ENCODE data around the gene PTPRD. TPM values are rescaled to one million over a fixed set of nuclear protein-coding genes. Genes with fewer than 3 reads are reported as not detected.

PTPRD gene
- total RNA-seq, 1 experiment from 2014 or later, result 32.5 TPM

DNA sequence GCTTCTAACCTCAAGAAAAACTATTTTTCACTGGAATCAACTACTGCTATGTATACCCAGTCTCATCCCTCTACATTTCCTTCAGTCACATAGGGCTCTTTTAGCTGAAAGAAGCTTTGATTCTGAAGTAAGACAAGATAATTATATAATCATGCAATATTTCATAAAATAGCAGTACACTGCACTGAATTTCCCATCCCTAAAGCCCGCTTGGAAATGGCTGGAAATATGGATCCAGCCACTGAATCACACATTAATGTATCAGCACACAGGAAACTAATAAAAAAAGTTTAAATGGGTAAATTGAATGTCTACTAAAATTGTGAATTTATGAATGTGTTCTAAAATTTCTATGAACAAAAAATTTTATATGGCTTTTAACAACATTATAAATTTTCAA, 808.7 kb downstream of the PTPRD start:
- Histone ChIP-seq H3T11ph (ENCODE audit: low read length) (no peak overlapping the region), H2BK5ac (ENCODE audit: insufficient read length, low read length) (no peak overlapping the region)
- no peak overlapping the region for H3K4me3 Mint-ChIP-seq

More for the DNA sequence above, 808.7 kb downstream of the PTPRD start:
- Histone ChIP-seq H3K9ac (ENCODE audit: extremely low read depth, insufficient read length, low read length) (no peak overlapping the region), H3K27ac (ENCODE audit: insufficient read length, low read depth, low read length) (no peak overlapping the region), H3K18ac (ENCODE audit: insufficient read length, low read depth, low read length) (no peak overlapping the region), H4K20me1 (ENCODE audit: control insufficient read depth, insufficient read depth, insufficient read length) (no peaks in the 10 kb centered on the region), H4K8ac (replicated peaks; ENCODE audit: insufficient read length, low read depth, low read length) (no peak overlapping the region), H3K4me2 (ENCODE audit: insufficient read depth, insufficient read length, low read length) (no peak overlapping the region), H4K5ac (ENCODE audit: insufficient read length, low read depth, low read length) (no peak overlapping the region), H2BK15ac (ENCODE audit: low read depth, low read length) (no peak overlapping the region), H3K79me1 (ENCODE audit: insufficient read depth, low read depth, low read length, poor library complexity, severe bottlenecking) (no peaks in the 10 kb centered on the region), H2BK120ac (ENCODE audit: low read depth, low read length, poor library complexity, severe bottlenecking) (no peak overlapping the region), H2AK5ac (ENCODE audit: insufficient read length, low read length) (no peak overlapping the region), H2AFZ (ENCODE audit: low read length) (no peak overlapping the region), H3K56ac (ENCODE audit: insufficient read length, low read depth, low read length) (no peak overlapping the region), H2BK20ac (ENCODE audit: low read depth, low read length, poor library complexity, severe bottlenecking) (no peak overlapping the region), H3K4ac (ENCODE audit: low read depth, low read length) (no peak overlapping the region), H3K9me3 (ENCODE audit: control insufficient read depth, low read depth, low read length) (no peaks in the 10 kb centered on the region), H3K14ac (ENCODE audit: insufficient read depth, low read length) (no peak overlapping the region), H2BK12ac (ENCODE audit: insufficient read length, low read depth, low read length) (no peak overlapping the region), H3K27me3 (ENCODE audit: insufficient read depth, low read length) (no peaks in the 10 kb centered on the region), H3K23me2 (ENCODE audit: insufficient read length, low read depth, low read length, poor library complexity, severe bottlenecking) (no peaks in the 10 kb centered on the region), H3K23ac (ENCODE audit: insufficient read length, low read depth, low read length) (no peak overlapping the region), H4K91ac (ENCODE audit: insufficient read length, low read depth, low read length) (no peak overlapping the region), H3K79me2 (ENCODE audit: insufficient read depth, low read length) (no peaks in the 10 kb centered on the region), H3K4me1 (ENCODE audit: insufficient read depth, low read length) (no peaks in the 10 kb centered on the region)
- H3K36me3 Mint-ChIP-seq (ENCODE audit: insufficient read depth in 1 of 3, low read depth in 3 of 3), result no peaks in the 10 kb centered on the region; a peak in 1 of 7 replicates
- H3K9me3 Mint-ChIP-seq, result no peaks in the 10 kb centered on the region
- H3K27ac Mint-ChIP-seq, result no peak overlapping the region
- TF ChIP-seq, protein P1, sequence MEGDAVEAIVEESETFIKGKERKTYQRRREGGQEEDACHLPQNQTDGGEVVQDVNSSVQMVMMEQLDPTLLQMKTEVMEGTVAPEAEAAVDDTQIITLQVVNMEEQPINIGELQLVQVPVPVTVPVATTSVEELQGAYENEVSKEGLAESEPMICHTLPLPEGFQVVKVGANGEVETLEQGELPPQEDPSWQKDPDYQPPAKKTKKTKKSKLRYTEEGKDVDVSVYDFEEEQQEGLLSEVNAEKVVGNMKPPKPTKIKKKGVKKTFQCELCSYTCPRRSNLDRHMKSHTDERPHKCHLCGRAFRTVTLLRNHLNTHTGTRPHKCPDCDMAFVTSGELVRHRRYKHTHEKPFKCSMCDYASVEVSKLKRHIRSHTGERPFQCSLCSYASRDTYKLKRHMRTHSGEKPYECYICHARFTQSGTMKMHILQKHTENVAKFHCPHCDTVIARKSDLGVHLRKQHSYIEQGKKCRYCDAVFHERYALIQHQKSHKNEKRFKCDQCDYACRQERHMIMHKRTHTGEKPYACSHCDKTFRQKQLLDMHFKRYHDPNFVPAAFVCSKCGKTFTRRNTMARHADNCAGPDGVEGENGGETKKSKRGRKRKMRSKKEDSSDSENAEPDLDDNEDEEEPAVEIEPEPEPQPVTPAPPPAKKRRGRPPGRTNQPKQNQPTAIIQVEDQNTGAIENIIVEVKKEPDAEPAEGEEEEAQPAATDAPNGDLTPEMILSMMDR (conservative IDR thresholded peaks at IDR 0.05), result no peak
- no CpG with 5 or more reads among the region's 1 CpG for WGBS (ENCODE audit: extremely low coverage, insufficient read length, low lambda C conversion rate)
- DNase-seq, result no peak
- peaks cover 27 to 35% of the 10 kb centered on the region in 2 experiments for H3K4me1 Mint-ChIP-seq
- no peaks in the 10 kb centered on the region for H3K27me3 Mint-ChIP-seq (ENCODE audit: low read depth)

Data from H9 (cell line).